H54 (cell line): ENCODE measurements around the gene ADORA2A.

ENCODE experiments used
- DNase-seq: peaks from one replicate; pipeline ENCODE4 v3.0.0; 2011; ENCODE audit warnings: low spot score, mixed read lengths; ENCODE audit not compliant: insufficient read length
- FAIRE-seq: peaks from 3 replicates; lab custom pipeline; 2011; peaks lifted over from hg19 to GRCh38; lab: Jason Lieb, UNC
- POLR2A ChIP-seq: IDR thresholded peaks from 2 replicates; pipeline ENCODE4 v1.6.1; 2011; ENCODE audit warnings: low read depth, mild to moderate bottlenecking, low read length

The ADORA2A gene

DNA sequence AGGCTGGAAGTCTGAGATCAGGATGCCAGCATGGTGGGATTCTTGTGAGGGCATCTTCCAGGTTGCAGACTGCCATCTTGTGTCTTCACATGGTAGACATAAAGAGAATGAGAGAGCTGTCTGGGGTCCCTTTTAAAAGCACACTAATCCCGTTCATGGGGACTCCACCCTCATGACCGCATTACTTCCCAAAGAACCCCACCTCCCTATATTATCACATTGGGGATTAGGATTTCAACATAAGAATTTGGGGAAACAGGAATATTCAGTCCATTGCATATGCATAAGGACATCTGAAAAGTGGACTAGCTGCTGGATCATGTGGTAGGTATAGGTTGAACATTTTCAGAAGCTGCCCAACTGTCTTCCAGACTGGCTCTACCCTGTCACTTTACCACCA lies 33.1 kb upstream of the ADORA2A start:
- no peak for FAIRE-seq
- no peak for DNase-seq
- TF ChIP-seq POLR2A = no peak

DNA sequence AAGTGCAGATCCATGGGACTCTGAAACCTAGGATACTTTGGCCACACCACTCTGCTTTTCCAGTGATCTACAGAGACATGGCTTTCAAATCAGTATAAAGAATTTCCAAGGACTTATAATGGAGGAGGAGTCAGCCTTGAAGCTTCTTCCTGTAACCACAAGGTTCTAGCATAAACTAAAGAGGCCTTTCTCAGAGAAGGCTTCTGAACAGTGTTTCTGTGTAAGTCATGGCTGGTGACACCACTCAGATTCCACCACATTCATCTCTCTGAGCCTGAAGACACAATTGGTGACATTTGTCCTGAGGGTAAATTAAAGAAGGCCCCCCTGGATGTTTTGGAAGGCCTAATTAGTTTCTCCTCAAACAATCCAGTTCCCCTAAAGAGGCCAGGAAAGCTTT lies 29.0 kb upstream of the ADORA2A start:
- TF ChIP-seq POLR2A = no peak
- no peak for FAIRE-seq

DNA sequence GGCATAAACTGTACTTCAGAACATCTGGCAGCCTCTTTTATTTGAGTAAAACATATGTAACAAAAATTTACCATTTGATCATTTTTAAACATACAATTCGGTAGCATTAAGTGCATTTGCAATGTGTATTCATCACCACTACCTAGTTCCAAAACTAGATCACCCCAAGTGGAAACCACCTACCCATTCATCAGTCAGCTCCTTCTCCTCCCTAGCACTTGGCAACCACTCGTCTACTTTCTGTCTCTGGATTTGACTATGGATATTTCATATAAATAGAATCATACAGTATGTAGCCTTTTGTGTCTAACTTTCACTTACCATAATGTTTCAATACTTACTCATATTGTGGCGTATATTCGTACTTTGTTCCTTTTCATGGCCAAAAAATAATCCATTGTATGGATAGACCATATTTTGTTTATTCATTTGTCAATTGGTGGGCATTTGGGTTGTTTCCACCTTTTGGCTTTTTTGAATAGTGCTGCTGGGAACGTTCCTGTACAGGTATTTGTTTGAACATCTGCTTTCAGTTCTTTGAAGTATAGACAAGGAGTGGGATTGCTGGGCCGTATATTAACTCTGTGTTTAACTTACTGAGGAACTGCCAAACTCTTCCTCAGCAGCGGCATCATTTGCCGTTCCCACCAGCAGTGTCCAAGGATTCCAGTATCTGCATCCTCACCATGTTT lies 27.2 kb upstream of the ADORA2A start:
- FAIRE-seq = no peak
- TF ChIP-seq POLR2A = no peak
- DNase-seq = no peak

More for the DNA sequence above, 29.0 kb upstream of the ADORA2A start:
- no peak for DNase-seq

DNA sequence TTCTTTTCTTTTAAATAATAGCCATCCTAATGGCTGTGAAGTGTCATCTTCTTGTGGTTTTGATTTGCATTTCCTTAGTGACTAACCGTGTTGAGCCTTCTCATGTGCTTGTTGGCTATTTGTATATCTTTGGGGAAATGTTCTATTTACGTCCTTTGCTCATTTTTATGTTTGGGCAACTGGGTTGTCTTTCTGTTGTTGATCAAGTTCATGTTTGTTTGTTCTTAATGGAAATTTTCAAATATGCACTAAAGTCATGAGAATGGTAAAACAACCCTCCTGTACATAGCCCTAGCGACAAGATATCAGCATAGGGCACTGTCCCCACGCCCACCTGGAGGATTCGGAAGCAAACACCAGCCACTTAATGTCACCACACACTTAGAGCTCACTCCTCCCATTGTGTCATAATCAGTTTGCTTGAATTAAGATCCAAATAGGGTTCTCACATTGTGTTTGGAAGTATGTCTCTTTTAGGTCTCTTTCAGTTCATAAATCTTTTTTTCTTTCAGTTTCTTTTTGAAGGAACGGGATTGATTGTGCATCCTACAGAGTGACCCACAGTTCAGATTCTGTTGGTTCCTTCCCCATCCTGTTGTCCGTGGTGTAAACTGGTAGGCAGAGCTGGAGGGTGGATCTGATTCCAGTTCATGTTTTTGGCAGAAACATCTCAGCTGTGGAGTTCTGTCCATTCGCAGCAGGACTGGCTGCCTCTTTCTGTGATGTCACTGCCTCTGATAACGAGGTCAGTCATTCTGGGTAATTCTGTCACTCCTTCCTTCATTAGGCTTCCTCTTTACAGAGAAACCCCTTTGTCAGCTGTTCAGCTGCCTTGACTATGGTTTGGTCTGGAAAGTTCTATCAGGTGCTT lies 26.4 kb upstream of the ADORA2A start:
- DNase-seq (no peak), FAIRE-seq (no peak)
- TF ChIP-seq POLR2A = no peak

DNA sequence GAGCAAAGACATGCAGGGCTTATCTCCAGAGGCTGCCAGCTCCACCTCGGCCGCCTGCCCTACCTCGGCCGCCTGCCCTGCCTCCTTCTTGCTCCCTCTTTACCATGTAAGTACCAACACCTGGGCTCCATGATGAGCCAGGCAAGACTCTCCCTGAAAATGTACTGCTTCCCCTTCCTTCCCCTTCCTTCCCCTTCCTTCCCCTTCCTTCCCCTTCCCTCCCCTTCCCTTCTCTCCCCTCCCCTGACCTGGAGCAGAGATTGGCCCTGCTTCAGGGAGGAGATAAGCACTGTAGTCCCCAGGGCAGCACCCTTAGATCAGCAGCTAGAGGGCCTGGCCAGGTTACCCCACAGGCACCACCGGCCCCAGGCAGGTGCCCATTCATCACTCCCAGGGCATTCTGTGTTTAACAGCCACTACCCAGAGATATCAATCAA lies 25.4 kb upstream of the ADORA2A start:
- no peak for TF ChIP-seq POLR2A
- no peak for FAIRE-seq

DNA sequence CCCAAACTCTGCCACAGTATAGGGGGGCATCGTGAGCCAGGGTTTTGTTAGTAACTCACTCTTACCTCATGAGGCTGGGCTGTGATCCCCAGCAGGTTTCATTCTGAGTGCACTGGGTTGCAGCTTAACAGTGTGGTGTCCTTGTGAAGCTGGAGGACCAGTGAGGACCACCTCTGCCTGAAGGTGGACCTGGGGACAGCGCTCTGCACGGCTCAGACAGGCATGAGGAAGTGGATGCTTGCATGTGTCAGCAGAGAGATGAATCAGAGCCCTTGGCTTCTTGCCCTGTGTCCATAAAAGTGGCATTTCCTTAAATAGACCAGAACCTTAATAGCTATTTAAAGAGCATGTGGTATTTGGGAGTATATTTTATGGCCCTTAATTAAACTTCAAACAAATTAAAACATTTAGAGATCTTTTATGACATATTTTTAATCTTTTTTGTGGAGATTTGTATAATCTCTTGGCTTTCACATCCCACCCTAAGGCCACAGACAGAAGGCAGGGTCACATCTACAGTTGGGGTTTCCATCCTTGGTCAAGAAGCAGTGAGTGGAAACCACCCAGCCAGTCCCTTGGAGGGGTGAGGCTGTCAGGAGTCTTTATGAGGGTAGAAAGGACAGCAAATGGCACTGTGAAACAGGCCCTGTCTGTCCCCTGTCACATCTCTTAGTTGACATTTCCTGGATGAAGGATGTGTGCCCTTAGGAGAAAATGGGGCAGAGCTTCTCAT lies 24.8 kb upstream of the ADORA2A start:
- DNase-seq = peak; percentile 74
- no peak for TF ChIP-seq POLR2A
- no peak for FAIRE-seq

More for the DNA sequence above, 25.4 kb upstream of the ADORA2A start:
- no peak for DNase-seq

DNA sequence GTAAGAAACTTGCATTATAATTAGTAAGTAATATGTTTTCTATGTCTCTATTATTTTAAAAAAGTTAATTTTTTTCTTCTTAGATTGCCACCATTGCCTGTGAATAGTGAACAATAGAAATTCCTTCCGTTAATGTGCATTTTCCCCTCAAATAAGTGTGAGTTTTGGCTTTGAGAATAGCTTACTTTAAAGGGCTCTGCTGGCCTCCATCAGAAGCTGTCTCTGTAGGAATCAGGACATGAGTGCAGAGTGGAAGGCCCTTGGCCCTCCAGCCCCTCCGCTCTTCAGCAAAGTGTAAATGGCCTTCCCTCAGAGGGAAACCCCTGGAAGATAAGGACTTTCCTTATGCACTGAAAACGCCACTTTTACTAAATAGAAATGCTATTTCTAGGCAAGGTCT lies 24.1 kb upstream of the ADORA2A start:
- no peak for TF ChIP-seq POLR2A
- DNase-seq = no peak
- no peak for FAIRE-seq

DNA sequence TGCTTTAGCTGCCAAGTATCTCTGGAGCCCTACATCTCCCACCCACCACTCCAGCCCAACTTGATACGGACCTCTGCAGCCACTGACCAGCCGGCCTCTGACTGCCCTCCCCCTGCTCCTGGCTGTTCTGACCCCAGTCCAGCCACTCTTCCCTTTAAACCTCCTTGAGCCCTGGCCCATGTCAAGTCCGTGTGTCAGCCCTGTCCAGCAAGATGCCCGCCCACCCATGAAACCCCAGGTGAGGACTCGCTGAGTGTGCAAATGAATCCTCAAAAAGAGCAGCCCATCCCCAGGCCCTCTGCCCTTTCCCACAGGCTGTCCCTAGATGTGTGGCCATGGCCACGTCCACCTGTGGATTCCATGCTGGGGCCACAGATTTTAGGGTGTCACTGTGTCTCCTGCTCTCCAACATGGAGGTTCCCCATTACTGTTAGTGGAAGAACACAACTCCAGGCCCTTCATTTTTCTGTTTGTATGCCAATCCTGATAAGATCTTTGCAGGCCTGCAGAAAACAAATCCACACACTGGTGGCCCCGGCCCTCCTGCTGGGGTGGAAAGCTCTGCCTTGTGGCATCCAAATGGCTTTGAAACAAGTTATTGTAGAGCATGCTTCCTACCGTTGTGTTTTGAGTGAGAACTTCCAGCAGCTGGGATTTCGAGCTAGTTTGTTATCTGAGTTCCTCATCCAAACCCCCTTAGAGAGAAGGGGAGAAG lies 22.7 kb upstream of the ADORA2A start:
- DNase-seq (no peak), FAIRE-seq (no peak)
- no peak for TF ChIP-seq POLR2A

DNA sequence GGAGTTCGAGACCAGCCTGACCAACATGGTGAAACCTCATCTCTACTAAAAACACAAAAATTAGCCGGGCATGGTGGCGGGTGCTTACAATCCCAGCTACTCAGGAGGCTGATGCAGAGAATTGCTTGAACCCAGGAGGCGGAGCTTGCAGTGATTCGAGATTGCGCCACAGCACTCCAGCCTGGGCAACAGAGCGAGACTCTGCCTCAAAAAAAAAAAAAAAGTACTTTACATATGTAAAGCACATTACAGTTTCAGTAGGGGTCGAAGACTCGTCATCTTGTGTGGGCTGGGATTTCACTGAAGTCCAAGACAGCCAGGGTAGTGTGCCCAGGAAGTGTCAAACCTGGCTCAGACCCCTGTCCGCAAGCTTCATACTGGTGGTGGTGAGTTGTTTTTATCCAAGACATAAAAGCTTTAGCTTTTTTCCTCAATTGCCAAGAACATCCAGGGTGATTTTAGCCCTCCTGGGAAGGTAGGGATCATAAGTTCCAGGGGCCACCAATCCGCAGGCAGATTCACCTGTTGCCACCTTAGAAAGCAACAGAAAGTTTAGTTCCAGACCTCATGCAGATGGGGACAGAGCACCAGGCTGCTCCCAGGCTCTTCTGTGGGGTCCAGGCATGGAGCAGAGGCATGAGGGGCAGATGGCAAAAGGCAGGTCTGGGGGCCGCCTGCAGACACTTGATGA lies 21.6 kb upstream of the ADORA2A start:
- no peak for FAIRE-seq
- no peak for TF ChIP-seq POLR2A
- no peak for DNase-seq

DNA sequence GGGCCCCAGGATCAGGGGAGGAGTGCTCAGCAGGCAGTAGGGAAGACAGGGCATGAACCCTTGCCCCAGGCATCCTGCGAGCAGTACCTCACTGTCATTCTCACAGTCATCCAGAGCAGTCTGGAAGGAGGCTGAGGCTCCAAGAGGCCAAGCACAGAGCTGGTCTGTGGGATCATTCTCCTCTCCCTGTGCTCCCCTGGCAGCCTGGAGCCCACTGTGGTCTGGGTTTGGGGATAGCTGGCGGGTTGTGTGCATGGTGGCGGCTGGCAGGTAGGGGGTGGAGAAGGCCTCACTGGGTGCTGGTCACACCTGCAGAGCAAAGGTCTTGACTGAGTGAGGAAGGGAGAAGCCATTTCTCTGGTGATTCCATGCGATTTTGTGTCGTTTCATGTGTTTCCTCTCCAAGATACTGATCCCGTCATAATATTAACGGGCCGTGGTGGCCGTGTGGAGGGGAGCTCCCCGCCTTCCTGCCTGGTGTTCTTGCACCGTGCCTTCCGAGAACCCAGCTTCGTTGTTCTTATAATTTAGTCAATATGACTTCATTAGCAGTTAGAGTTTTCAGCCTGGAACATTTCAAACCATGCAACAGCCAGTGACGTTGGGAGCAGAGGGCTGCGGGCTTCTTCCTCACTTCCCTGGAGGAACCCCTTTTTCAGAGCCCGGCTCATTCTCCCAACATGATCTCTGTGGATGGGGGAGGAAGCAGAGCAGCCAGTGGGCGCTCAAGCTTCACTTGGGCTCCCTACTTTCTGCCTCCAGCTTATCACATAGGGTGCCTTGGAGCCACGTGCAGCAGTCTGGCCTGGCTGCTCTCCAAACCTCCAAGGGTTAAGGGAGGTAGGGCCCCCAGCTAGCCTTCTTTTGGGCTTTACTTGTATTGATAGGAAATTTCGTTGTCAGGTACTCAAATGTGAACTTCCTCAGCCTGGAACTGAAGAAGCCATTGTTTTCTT lies 20.8 kb upstream of the ADORA2A start:
- no peak for DNase-seq
- FAIRE-seq = no peak
- TF ChIP-seq POLR2A = no peak

DNA sequence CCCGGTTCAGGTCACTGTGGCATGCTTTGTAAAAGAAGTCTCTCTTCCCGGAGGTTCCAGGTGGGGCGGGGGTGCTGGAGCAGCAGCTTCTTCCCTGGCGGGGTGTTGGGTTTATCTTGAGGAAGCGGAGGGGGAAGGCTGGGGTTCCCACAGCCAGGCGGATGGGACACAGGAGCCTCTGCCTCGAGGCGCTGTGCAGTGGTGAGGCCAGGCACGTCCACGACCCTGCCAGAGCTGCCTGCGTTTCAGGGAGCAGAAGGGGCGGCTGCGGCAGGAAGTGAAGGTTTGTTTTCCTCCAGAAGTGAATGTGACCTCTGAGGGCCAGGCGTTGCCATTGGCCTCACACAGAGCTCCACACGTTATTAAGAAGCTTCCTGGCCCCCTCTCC lies 20.1 kb upstream of the ADORA2A start:
- no peak for DNase-seq
- FAIRE-seq = no peak
- no peak for TF ChIP-seq POLR2A

DNA sequence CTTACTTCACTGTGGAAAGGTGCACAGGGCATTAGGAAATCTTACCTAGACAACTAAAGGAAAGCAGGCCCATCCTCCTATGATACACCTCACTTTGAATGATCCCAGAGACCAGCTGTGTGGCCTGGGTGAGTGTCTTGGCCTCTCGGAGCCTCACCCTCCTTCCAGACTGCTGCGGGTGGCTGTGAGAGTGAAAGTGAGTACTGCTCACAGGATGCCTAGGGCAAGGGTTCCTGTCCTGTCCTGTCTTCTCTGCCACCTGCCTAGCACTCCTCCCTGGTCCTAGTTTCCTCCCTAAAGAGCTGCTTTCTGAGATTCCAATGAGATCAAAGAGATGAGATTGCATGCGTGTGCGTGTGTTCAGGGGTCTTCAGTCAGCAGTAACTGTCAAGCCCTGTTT lies 19.5 kb upstream of the ADORA2A start:
- DNase-seq (no peak), FAIRE-seq (no peak)
- TF ChIP-seq POLR2A = no peak

DNA sequence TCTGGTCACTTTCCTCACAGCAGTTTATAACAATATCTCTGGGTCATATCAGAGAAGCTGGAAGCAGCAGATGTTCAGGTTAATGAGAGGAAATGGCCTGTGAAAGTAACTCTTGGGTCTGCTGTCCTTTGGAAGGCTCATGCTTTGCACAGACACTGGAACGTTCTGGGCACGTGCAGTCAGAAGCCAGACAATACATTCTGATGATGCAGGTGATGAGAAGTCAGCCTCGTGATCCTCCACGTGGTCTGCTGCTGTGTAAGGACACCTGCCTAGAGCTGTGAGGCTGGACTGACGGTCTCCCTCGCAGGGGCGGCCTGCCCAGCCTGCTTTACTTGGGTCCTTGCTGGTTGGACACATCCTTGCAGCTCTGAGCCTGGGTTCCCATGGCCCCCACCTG lies 18.8 kb upstream of the ADORA2A start:
- TF ChIP-seq POLR2A = no peak
- DNase-seq (no peak), FAIRE-seq (no peak)
